ENCODE data around the gene TLK1. TPM values are rescaled to one million over a fixed set of nuclear protein-coding genes. Genes with fewer than 3 reads are reported as not detected.

TLK1 gene
- total RNA-seq, 6 experiments from 2014 or later = 18.4 to 40.2 (median 29.0) TPM

DNA sequence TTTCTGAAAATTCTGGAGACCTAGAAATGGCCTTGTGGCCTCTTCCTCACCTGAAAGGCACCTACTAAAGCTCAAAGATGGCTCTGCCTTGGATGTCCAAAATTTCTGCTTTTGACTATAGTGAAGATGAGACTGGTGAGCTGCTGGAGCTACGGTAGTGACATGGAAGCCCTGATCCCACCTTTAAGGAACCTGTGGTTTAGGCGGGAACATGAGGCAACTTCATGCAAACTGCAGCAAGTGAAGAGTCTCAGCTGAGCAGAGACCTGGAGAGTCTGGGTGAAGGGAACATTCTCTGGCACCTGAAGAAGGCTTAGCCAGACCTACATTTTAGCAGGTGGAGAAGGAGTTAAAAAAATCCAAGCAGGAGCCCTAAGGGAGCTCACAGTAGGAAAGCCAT lies 191.7 kb downstream of the TLK1 start:
- no peak overlapping the region for H3K4me3 ChIP-seq
- WGBS (ENCODE audit: insufficient coverage, low coverage, low lambda C conversion rate, missing lambda C conversion rate) = 88% methylated on average over 1 of the region's 2 CpGs
- no peak for ATAC-seq
- DNase-seq = no peak
- H3K4me1 ChIP-seq = peaks cover 0 to 25% (median 6%) of the 10 kb centered on the region in 4 donors
- peaks cover 0 to 26% (median 19%) of the 10 kb centered on the region in 4 donors for H3K36me3 ChIP-seq
- no peaks in the 10 kb centered on the region for H3K27me3 ChIP-seq
- TF ChIP-seq, protein P1, sequence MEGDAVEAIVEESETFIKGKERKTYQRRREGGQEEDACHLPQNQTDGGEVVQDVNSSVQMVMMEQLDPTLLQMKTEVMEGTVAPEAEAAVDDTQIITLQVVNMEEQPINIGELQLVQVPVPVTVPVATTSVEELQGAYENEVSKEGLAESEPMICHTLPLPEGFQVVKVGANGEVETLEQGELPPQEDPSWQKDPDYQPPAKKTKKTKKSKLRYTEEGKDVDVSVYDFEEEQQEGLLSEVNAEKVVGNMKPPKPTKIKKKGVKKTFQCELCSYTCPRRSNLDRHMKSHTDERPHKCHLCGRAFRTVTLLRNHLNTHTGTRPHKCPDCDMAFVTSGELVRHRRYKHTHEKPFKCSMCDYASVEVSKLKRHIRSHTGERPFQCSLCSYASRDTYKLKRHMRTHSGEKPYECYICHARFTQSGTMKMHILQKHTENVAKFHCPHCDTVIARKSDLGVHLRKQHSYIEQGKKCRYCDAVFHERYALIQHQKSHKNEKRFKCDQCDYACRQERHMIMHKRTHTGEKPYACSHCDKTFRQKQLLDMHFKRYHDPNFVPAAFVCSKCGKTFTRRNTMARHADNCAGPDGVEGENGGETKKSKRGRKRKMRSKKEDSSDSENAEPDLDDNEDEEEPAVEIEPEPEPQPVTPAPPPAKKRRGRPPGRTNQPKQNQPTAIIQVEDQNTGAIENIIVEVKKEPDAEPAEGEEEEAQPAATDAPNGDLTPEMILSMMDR (IDR thresholded peaks at IDR 0.05) = no peak
- no peak for TF ChIP-seq POLR2A (IDR thresholded peaks at IDR 0.05)
- no peaks in the 10 kb centered on the region for H3K9me3 ChIP-seq
- H3K27ac ChIP-seq = no peak overlapping the region
- intact Hi-C loops (cut with DNase I) = no loop called here

DNA sequence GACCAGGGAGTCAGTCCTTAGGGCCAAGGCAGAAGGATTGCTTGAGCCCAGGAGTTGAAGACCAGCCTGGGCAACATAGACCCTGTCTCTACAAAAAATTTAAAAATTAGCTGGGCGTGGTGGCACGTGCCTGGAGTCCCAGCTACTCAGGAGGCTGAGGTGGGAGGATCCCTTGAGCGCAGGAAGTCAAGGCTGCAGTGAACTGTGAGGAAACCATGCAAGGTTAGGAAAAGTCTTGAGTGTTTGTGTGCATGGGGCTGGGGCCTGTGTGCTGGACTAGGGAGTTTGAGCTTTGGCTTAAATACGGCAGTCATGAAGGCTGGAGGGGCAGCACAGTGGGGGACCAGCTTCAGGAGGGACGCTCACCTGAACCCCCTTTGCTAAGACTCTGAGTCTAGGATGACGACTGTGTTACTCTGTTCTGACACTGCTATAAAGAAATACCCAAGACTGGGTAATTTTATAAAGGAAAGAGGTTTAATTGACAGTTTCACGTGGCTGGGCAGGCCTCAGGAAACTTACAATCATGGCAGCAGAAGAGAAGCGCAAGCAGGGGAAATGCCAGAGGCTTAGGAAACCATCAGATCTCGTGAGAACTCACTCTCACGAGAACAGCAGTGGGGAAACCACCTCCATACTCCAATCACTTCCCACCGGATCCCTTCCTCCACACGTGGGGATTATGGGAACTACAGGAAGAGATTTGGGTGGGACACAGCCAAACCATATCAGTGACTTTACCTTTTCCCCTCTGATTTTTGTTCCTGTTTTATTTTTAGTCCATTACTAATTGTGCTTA lies 192.3 kb downstream of the TLK1 start:
- Histone ChIP-seq H3K27ac (no peak overlapping the region), H3K4me1 (peaks cover 0 to 25% (median 5%) of the 10 kb centered on the region in 4 donors), H3K4me3 (no peak overlapping the region), H3K9me3 (no peaks in the 10 kb centered on the region), H3K36me3 (peaks cover 0 to 32% (median 23%) of the 10 kb centered on the region in 4 donors), H3K27me3 (no peaks in the 10 kb centered on the region)
- intact Hi-C loops (cut with DNase I) = no loop called here
- whole genome bisulfite sequencing (ENCODE audit: insufficient coverage, low coverage, low lambda C conversion rate, missing lambda C conversion rate) = 82% methylated on average over 9 of the region's 12 CpGs
- DNase-seq = no peak
- no peak for TF ChIP-seq POLR2A (IDR thresholded peaks at IDR 0.05)
- TF ChIP-seq, protein P1 (IDR thresholded peaks at IDR 0.05) = no peak
- no peak for ATAC-seq

DNA sequence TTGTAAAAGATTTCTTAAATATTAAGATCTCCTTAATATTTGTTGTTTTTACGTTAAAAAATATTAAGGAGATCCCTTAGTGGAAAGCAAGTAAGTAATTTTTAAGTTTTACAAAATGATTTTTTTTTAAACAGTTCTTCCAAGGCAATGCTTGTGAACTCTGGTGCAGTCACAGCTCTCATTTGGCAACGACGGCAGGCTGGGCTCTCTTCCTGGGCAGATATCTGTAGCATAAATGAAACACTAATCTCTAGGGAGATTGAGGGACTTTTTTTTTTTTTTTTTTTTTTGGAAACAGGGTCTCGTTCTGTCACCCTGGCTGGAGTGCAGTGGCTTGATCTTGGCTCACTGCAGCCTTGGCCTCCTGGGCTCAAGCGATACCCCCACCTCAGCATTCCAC lies 193.1 kb downstream of the TLK1 start:
- 46% methylated on average over 3 of the region's 5 CpGs for WGBS (ENCODE audit: insufficient coverage, low coverage, low lambda C conversion rate, missing lambda C conversion rate)
- Histone ChIP-seq H3K27ac (no peak overlapping the region), H3K27me3 (no peaks in the 10 kb centered on the region), H3K9me3 (no peaks in the 10 kb centered on the region), H3K36me3 (peaks cover 0 to 38% (median 24%) of the 10 kb centered on the region in 4 donors), H3K4me1 (peaks cover 0 to 19% (median 5%) of the 10 kb centered on the region in 4 donors), H3K4me3 (no peak overlapping the region)
- TF ChIP-seq POLR2A (IDR thresholded peaks at IDR 0.05) = no peak
- TF ChIP-seq, protein P1 (IDR thresholded peaks at IDR 0.05) = no peak
- DNase-seq (no peak), ATAC-seq (no peak)
- intact Hi-C loops (cut with DNase I) = no loop called here

DNA sequence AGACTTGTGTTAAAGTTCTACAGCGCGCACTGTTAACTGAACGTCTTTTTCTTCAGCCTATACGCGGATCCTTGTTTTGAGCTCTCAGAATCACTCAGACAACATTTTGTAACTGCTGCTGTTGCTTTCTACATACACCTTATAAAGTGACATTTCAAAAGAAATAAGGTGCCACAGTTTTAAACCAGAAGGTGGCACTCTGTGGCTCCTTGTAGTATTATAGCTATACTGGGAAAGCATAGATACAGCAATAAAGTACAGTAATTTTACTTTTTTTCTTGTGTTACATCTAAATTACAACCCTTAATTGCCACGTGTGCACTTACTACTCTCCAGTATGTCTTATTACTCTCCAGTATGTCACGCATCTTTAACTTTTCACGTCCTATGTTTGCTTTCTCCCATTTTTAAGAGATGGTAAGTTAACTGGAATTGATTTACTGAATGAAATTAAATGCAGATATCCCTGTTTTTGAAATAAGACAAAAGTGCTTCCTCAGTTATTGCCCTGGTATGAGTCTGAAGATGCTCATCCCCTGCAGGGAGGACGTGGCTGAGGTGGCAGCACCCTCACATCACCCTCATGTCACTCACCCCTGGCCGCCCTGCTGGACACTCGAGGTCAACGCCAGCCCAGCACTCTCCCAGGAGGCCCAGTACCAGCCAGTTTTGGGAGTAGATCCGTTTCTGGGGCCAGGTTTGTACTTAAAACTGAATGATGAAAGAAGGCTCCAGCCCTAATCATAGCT lies 193.9 kb downstream of the TLK1 start:
- WGBS (ENCODE audit: insufficient coverage, low coverage, low lambda C conversion rate, missing lambda C conversion rate) = 57% methylated on average over 13 of the region's 13 CpGs
- intact Hi-C loops (cut with DNase I) = no loop called here
- H3K9me3 ChIP-seq = no peaks in the 10 kb centered on the region

More for the DNA sequence above, 193.9 kb downstream of the TLK1 start:
- ATAC-seq (peak; percentile 73 to 83 (median 78)), DNase-seq (peak; percentile 46 to 70 (median 69))
- no peak overlapping the region for H3K27ac ChIP-seq
- no peaks in the 10 kb centered on the region for H3K27me3 ChIP-seq
- H3K4me3 ChIP-seq = no peak overlapping the region
- peaks cover 0 to 13% (median 5%) of the 10 kb centered on the region in 4 donors for H3K4me1 ChIP-seq
- TF ChIP-seq POLR2A (IDR thresholded peaks at IDR 0.05) = no peak
- TF ChIP-seq, protein P1 (IDR thresholded peaks at IDR 0.05) = peak in 2 of 4 donors; percentile 20 to 27
- H3K36me3 ChIP-seq = peaks cover 0 to 46% (median 29%) of the 10 kb centered on the region in 4 donors

Measured in right lobe of liver (tissue), 6 donors.